GM12878 (cell line): ENCODE data around the gene PLVAP. TPM values are rescaled to one million over a fixed set of nuclear protein-coding genes. Genes with fewer than 3 reads are reported as not detected.

Experiments used
- ATF7 ChIP-seq: fragments of 450-650 bp; IDR thresholded peaks from 2 replicates; pipeline ENCODE4 v1.6.1; 2016; ENCODE audit warnings: low read depth, mild to moderate bottlenecking
- BCLAF1 ChIP-seq: fragments of 450-650 bp; IDR thresholded peaks from 2 replicates; pipeline ENCODE4 v1.6.1; 2017; ENCODE audit warnings: antibody characterized with exemption, mild to moderate bottlenecking, moderate library complexity
- BMI1 ChIP-seq: fragments of 450-650 bp; IDR thresholded peaks from 2 replicates; pipeline ENCODE4 v1.6.1; 2016; ENCODE audit warnings: mild to moderate bottlenecking, moderate library complexity, borderline replicate concordance
- CREB1 ChIP-seq: IDR thresholded peaks from 2 replicates; pipeline ENCODE4 v1.6.1; 2012; ENCODE audit warnings: low read depth, mild to moderate bottlenecking, inconsistent platforms
- MEF2A ChIP-seq: IDR thresholded peaks from 2 replicates; pipeline ENCODE4 v1.6.1; 2011; ENCODE audit warnings: low read depth, mild to moderate bottlenecking, low read length, moderate library complexity; ENCODE audit not compliant: insufficient read depth
- MXI1 ChIP-seq: fragments of 150-350 bp; IDR thresholded peaks from 2 replicates; pipeline ENCODE4 v1.6.1; 2011; ENCODE audit warnings: low read depth, mild to moderate bottlenecking, inconsistent platforms, low read length, improper control_type of control experiment
- PBX3 ChIP-seq: IDR thresholded peaks from 2 replicates; pipeline ENCODE4 v1.6.1; 2011; ENCODE audit warnings: mild to moderate bottlenecking, low read depth, low read length, moderate library complexity; ENCODE audit not compliant: insufficient replicate concordance
- POU2F2 ChIP-seq: IDR thresholded peaks from 3 replicates; pipeline ENCODE4 v1.6.1; 2011; ENCODE audit warnings: low read depth, mild to moderate bottlenecking, low read length, borderline replicate concordance
- STAT3 ChIP-seq: IDR thresholded peaks from 2 replicates; pipeline ENCODE4 v1.6.1; 2011; ENCODE audit warnings: low read depth, low read length, improper control_type of control experiment
- TCF12 ChIP-seq: IDR thresholded peaks from 2 replicates; pipeline ENCODE4 v1.6.1; 2011; ENCODE audit warnings: low read depth, mild to moderate bottlenecking, low read length
- ZNF24 ChIP-seq: fragments of 450-650 bp; IDR thresholded peaks from 2 replicates; pipeline ENCODE4 v1.6.1; 2017; ENCODE audit warnings: antibody characterized with exemption, mild to moderate bottlenecking
- ZNF592 ChIP-seq: fragments of 450-650 bp; IDR thresholded peaks from 2 replicates; pipeline ENCODE4 v1.6.1; 2017; ENCODE audit warnings: mild to moderate bottlenecking, moderate library complexity
- ZNF687 ChIP-seq: fragments of 450-650 bp; IDR thresholded peaks from 2 replicates; pipeline ENCODE4 v1.6.1; 2017; ENCODE audit warnings: mild to moderate bottlenecking, moderate library complexity
- polyA plus RNA-seq, 11 experiments: library from polyadenylated mRNA; depleted of rRNA in 4 of 11; unstranded in 6 of 11; stranded (reverse) in 5 of 11; fragments of >200 nt; fragmentation: Nextera tagmentation in 4 of 11; fragmentation: Illumina TruSeq in 1 of 11; extraction: Ambion mirVana in 4 of 11; extraction: Trizol in 1 of 11; gene quantifications; 1 replicate in 1 of 11; 2 replicates in 10 of 11; pipeline versions ENCODE4 v1.2.1 to v1.2.3, GENCODE V29; 2011 to 2016; ENCODE audit warnings: inconsistent platforms in 2 of 11, missing spikeins in 2 of 11, low read depth in 1 of 11
- total RNA-seq, 4 experiments: library from RNA; depleted of rRNA in 3 of 4; stranded (reverse); fragments of >200 nt in 3 of 4; fragmentation: Illumina TruSeq in 1 of 4; extraction: Trizol in 1 of 4; gene quantifications; 2 replicates each; pipeline versions ENCODE4 v1.2.1 to v1.2.3, GENCODE V29; 2013 to 2021
- TF ChIP-seq, protein P1 (sequence below): fragments of 450-650 bp; IDR thresholded peaks from 2 replicates; pipeline ENCODE4 v1.6.1; 2018; ENCODE audit warnings: mild to moderate bottlenecking, low read depth, moderate library complexity; ENCODE audit not compliant: partially characterized antibody

PLVAP gene
- total and polyA plus RNA-seq, 10 of the 15 experiments (the other 5 are each of a cell fraction or from before 2014, with no cell fraction given): 0.03 to 0.54 (median 0.06) TPM; not detected in 4

- TF ChIP-seq ZNF687 (no peak; the same call in 1 of the 2 replicates), BCLAF1 (no peak), PBX3 (no peak), MXI1 (no peak), ZNF592 (no peak), ZNF24 (no peak), STAT3 (no peak), POU2F2 (no peak), MEF2A (no peak), CREB1 (no peak), ATF7 (no peak), TCF12 (no peak), BMI1 (no peak)
- TF ChIP-seq, protein P1, sequence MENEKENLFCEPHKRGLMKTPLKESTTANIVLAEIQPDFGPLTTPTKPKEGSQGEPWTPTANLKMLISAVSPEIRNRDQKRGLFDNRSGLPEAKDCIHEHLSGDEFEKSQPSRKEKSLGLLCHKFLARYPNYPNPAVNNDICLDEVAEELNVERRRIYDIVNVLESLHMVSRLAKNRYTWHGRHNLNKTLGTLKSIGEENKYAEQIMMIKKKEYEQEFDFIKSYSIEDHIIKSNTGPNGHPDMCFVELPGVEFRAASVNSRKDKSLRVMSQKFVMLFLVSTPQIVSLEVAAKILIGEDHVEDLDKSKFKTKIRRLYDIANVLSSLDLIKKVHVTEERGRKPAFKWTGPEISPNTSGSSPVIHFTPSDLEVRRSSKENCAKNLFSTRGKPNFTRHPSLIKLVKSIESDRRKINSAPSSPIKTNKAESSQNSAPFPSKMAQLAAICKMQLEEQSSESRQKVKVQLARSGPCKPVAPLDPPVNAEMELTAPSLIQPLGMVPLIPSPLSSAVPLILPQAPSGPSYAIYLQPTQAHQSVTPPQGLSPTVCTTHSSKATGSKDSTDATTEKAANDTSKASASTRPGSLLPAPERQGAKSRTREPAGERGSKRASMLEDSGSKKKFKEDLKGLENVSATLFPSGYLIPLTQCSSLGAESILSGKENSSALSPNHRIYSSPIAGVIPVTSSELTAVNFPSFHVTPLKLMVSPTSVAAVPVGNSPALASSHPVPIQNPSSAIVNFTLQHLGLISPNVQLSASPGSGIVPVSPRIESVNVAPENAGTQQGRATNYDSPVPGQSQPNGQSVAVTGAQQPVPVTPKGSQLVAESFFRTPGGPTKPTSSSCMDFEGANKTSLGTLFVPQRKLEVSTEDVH: no peak
Measured at GRCh38 chr19:17346109-17346671, 31.0 kb downstream of the PLVAP start (continued).
